ENCODE data around the gene RTEL1. TPM values are rescaled to one million over a fixed set of nuclear protein-coding genes. Genes with fewer than 3 reads are reported as not detected.
"Not testable (repeated sequence)": the region's sequence is repeated elsewhere in the genome, so short reads cannot be mapped to it uniquely, and the experiment has no call there.

Gene RTEL1
- total RNA-seq, 4 donors from 2014 or later, result 14.1 to 87.4 (median 54.2) TPM

- intact Hi-C loops (cut with DNase I), result loop anchor here (10.0 kb wide), 1 partner anchor 69 kb away; the partner anchor contains the start of gene HELZ2
- Histone ChIP-seq H3K4me1 (peaks cover 10 to 18% of the 10 kb centered on the region in 2 donors), H3K27ac (no peak overlapping the region), H3K27me3 (no peaks in the 10 kb centered on the region), H3K36me3 (no peaks in the 10 kb centered on the region), H3K4me3 (replicated peaks in 1 of 3) (no peak overlapping the region), H3K9me3 (no peaks in the 10 kb centered on the region)
- DNase-seq, result no peak
- TF ChIP-seq POLR2A (IDR thresholded peaks at IDR 0.05) (no peak), CTCF (IDR thresholded peaks at IDR 0.05) (no peak)
- 94 to 95% methylated on average over 10 to 13 of the region's 15 CpGs for WGBS, 2 donors
These were observed 14.2 kb upstream of the RTEL1 start for GRCh38 chr20:63643946-63644345.

GRCh38 chr20:63645218-63645617 lies 12.9 kb upstream of the RTEL1 start:
- intact Hi-C loops (cut with DNase I), result loop anchor here (10.0 kb wide), 1 partner anchor 70 kb away; the partner anchor contains the start of gene HELZ2
- WGBS, 2 donors, result 81 to 93% methylated on average over 2 to 3 of the region's 4 CpGs
- no peak for TF ChIP-seq POLR2A (IDR thresholded peaks at IDR 0.05)
- TF ChIP-seq CTCF (IDR thresholded peaks at IDR 0.05), result no peak

GRCh38 chr20:63648190-63648589 lies 9.9 kb upstream of the RTEL1 start:
- Histone ChIP-seq H3K27me3 (no peaks in the 10 kb centered on the region), H3K4me3 (replicated peaks in 1 of 3) (no peak overlapping the region), H3K27ac (no peak overlapping the region), H3K9me3 (no peaks in the 10 kb centered on the region), H3K36me3 (no peaks in the 10 kb centered on the region), H3K4me1 (peaks cover 6 to 17% of the 10 kb centered on the region in 2 donors)
- TF ChIP-seq POLR2A (IDR thresholded peaks at IDR 0.05) (no peak), CTCF (IDR thresholded peaks at IDR 0.05) (no peak)
- no peak for DNase-seq
- intact Hi-C loops (cut with DNase I), result loop anchor here (10.0 kb wide), 1 partner anchor 73 kb away; the partner anchor contains the start of gene HELZ2
- WGBS, 2 donors, result 95 to 97% methylated on average over 6 of the region's 6 CpGs

More at GRCh38 chr20:63645218-63645617, 12.9 kb upstream of the RTEL1 start:
- H3K36me3 ChIP-seq, result no peaks in the 10 kb centered on the region
- H3K9me3 ChIP-seq, result no peaks in the 10 kb centered on the region
- no peak overlapping the region for H3K4me3 ChIP-seq (replicated peaks in 1 of 3)
- no peak for DNase-seq
- H3K27ac ChIP-seq, result no peak overlapping the region
- peaks cover 4 to 15% of the 10 kb centered on the region in 2 donors for H3K4me1 ChIP-seq
- no peaks in the 10 kb centered on the region for H3K27me3 ChIP-seq

- H3K4me3 ChIP-seq (replicated peaks in 1 of 3), result no peak overlapping the region
- H3K27ac ChIP-seq, result no peak overlapping the region
- no peaks in the 10 kb centered on the region for H3K36me3 ChIP-seq
- intact Hi-C loops (cut with DNase I), result loop anchor here (10.0 kb wide), 1 partner anchor 74 kb away; the partner anchor contains the start of gene HELZ2
- H3K9me3 ChIP-seq, result no peaks in the 10 kb centered on the region
- H3K27me3 ChIP-seq, result no peaks in the 10 kb centered on the region
- no peak for DNase-seq
- WGBS, 2 donors, result 85 to 91% methylated on average over 10 to 11 of the region's 11 CpGs
- TF ChIP-seq POLR2A (IDR thresholded peaks at IDR 0.05) (no peak), CTCF (IDR thresholded peaks at IDR 0.05) (no peak)
- peaks cover 10 to 21% of the 10 kb centered on the region in 2 donors for H3K4me1 ChIP-seq
These were observed 9.1 kb upstream of the RTEL1 start for GRCh38 chr20:63648895-63649589.

GRCh38 chr20:63650486-63650885 lies 7.6 kb upstream of the RTEL1 start:
- H3K27me3 ChIP-seq; H3K4me3 ChIP-seq (replicated peaks in 1 of 3); intact Hi-C loops (cut with DNase I); H3K27ac ChIP-seq; H3K9me3 ChIP-seq; DNase-seq; H3K36me3 ChIP-seq: not testable (repeated sequence)
- H3K4me1 ChIP-seq, result peaks cover 10 to 24% of the 10 kb centered on the region in 2 donors
- WGBS, 2 donors, result 77 to 94% methylated on average over 6 of the region's 25 CpGs
